Measurements from ENCODE around the gene ACADS.

The ACADS gene

GRCh38 chr12:120702637-120703036, 23.0 kb upstream of the ACADS start:
- no peak for FAIRE-seq

DNA sequence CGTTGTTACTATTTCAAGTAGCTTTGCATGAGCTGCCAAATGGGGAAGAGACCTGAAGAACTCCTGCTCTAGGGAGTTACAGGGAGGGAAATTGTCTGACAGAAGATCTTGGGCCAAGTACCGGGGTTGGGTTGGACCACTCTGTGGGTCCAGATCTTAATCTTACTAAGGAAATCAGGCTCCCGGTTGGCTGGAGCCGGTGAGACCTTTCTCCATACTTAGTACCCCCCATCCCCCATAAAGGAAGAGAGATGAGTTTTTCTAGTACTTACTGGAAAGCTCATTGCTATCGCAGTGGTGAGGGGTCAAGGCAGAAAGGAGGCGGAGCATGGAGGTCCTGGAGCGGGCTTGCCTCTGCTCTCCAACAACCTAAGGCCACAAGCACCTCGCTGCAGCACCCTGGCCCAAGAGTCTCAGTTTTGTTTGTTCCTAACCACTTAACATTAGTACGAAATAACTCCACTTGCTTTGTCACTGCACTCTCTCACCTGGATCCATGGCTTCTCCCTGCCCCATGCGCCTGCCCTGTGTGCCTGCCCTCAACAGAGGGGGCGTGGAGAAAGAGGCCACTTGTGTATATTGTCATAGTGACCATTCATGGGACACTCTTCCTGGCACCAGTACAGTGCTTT, 22.2 kb upstream of the ACADS start:
- no peak for FAIRE-seq

DNA sequence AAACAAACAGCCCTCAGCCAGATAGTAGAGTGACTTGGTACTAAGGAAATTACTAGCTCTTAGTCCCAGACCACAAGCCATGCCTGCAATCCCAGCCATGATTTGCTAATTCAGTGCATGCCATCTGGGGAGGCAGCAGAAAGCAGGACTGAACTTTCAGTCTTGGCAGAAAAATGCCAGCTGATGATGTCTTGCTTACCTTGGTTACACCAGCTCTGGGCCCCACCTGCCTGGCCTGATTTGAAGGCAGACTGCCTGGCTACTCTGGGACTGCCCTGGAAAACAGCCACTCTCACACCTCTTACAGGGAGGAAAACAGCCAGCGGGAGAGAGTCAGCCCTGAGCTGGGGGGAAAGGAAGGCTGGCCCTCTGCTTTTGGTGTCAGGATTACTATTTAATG, 20.0 kb upstream of the ACADS start:
- no peak for FAIRE-seq

- FAIRE-seq, result no peak
These were observed 19.6 kb upstream of the ACADS start for GRCh38 chr12:120706029-120706428.

DNA sequence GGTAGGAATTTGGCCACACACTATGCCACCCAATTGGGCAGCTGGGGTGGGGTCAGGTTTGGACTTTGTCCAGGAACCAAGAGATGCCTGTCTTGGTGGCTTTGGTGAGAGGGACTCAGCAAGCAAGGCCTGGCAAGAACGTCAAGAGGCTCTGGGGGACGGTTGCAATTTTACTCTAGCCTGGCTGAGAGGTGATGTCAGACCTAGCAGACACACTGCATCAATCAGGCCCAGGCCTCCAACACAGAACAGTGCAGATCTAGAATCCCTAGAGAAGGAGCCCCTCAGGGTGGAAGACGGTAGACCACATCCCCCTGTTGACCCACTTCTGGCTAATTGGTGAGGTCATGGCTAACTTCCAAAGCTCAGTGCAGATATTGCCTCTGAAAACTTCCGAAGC, 17.0 kb upstream of the ACADS start:
- FAIRE-seq, result no peak

DNA sequence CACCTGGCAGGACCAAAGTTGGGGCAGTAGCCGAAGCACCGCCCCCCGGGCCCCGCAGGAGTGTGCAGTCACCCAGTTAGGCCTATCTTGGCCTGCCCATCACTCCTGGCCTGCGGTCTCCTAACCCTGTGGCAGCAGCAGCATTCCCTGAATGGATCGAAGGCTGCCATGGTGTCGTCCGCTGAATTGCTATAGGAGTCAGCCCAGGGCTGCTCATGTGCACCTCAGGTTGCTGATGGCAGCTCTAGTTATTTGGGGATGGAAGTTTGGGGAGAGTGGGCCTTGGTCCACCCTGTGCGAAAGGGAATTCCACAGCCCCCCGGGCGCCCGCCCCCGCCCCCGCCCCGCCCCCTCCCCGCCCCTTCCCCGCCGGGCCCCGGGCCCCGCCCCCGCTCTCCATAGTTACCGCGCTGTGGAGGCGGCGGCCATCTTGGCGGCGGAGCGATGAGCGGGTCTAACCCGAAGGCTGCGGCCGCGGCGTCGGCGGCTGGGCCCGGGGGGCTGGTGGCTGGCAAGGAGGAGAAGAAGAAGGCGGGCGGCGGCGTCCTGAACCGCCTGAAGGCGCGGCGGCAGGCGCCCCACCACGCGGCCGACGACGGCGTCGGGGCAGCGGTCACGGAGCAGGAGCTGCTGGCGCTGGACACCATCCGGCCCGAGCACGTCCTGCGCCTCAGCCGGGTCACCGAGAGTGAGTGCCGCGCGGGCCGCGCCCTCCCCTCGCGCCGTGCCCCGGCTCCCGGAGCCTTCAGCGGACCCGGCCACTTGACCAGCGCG, 15.4 kb upstream of the ACADS start, which contains the start of gene UNC119B:
TSS of gene UNC119B (plus strand) at position 428 of the 774 bp plus-strand sequence. CDS start at position 445, 17 bp downstream.
- FAIRE-seq, result no peak

- no peak for FAIRE-seq
These were observed 14.8 kb upstream of the ACADS start for GRCh38 chr12:120710805-120711296.

DNA sequence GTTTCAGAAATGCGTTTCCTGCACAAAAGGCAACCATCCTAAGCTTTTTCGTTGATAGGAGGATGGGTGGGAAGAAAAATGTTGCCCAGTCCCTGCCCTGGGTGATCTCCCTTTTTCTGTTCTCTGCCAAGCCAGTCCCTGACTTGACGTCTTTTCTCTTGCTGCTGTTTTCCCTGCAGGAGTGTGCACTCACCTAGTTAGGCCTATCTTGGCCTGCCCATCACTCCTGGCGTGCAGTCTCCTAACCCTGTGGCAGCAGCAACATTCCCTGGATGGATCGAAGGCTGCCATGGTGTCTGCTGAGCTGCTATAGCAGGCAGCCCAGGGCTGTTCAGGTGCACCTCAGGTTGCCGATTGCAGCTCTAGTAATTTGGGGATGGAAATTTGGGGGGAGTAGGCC, 14.2 kb upstream of the ACADS start:
- FAIRE-seq, result no peak

DNA sequence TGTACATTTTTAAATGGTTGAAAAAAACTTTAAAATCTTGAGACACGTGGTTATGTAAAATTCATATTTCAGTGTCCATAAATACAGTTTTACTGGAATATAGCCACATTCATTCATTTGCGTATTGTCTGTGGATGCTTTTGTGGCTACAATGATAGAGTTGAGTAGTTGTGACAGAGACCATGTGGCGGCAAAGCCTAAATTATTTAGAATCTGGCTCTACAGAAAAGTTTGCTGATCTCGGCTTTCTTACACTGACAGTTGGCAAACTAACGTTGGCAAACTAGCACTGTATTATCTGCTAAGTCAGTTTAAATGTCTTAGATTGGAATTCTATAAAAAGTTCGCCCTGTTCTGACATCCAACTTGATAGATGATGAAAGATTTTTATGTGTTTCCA, 13.0 kb upstream of the ACADS start:
- no peak for FAIRE-seq

GRCh38 chr12:120713861-120714482, 11.7 kb upstream of the ACADS start:
- no peak for FAIRE-seq

GRCh38 chr12:120718055-120718454, 7.6 kb upstream of the ACADS start:
- FAIRE-seq, result no peak

DNA sequence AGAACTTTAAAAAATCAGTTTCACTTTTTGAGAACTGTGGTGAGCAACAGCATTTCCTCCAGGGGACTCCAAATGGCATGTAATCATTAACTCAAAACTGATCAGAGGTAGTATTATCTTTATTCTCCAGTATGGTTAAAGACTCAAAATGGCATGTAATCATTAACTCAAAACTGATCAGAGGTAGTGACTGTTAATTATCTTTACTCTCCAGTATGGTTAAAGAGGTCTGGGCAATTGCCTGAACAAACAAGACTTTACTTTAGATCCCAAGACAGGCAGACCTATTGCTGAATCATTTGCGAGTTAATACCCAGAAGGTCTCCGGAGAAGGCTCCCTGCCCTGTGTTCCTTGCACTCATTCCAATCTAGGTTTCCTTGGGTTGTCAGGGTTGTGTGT, 6.6 kb upstream of the ACADS start:
- no peak for FAIRE-seq

GRCh38 chr12:120719496-120720233, 6.0 kb upstream of the ACADS start:
- FAIRE-seq, result no peak

- FAIRE-seq, result no peak
These were observed 5.2 kb upstream of the ACADS start for GRCh38 chr12:120720234-120720986.

GRCh38 chr12:120720987-120721801, 4.4 kb upstream of the ACADS start:
- no peak for FAIRE-seq

DNA sequence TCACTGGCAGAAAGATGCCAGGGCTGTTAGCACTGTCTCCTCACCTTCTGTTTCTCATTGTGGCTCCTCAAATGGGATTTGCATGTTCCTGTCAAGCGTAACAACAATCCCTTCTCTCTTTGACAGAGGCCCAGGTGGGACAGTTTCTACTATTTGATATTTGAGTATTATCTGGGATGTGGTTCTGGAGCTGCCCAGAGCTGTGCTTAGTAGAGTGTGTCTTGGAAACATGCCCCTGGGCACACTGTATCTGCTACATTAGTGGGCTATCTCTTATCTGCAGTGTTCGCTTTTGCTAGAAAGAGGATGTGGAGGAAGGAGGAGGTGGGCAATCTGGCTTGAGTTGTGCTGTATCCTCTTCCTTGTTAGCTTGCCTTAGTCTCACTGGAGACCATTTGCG, 3.8 kb upstream of the ACADS start:
- FAIRE-seq, result no peak

GRCh38 chr12:120722784-120723183, 2.8 kb upstream of the ACADS start:
- no peak for FAIRE-seq

- FAIRE-seq, result no peak
These were observed 906 bp upstream of the ACADS start for GRCh38 chr12:120724720-120725119.

DNA sequence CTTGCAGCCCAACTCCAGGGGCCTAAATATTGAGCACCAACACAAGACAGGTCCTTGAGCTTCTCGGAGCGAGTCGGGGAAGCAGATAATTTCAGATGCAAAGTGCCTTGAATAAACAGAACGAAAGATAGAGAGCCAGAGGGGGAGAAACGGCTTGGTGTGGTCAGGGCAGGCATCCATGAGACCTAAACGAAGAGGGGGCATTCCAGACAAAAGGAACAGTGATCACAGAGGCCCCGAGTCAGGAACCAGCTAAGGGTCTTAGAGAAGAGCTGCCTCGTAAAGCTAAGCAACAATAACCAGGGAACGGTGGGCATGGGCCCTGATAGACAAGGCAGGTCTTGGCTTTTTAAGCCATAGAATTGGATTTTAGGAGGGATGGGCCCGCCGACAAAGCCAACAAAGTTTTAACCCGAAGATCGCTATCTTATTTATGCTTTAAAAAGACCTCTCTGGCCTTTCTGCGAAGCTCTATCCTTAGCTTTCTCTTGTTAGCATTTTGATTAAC, 421 bp upstream of the ACADS start:
- FAIRE-seq, result no peak

GRCh38 chr12:120726510-120726793, 826 bp downstream of the ACADS start:
- no peak for FAIRE-seq

- FAIRE-seq, result no peak
These were observed 1.3 kb downstream of the ACADS start for GRCh38 chr12:120726961-120727360.
